Nucleus accumbens (tissue), 56 donors: ENCODE data around the gene HAPLN3.
"Not testable (repeated sequence)": the region's sequence is repeated elsewhere in the genome, so short reads cannot be mapped to it uniquely, and the experiment has no call there.

ENCODE experiments used
- DNase-seq, 56 donors: peaks; one replicate each; lab custom pipeline; 2025; lab: John Stamatoyannopoulos, UW

The HAPLN3 gene

GRCh38 chr15:88894819-88895767, at the start of gene HAPLN3:
HAPLN3 (minus strand) TSS chr15:88895544; CDS start chr15:88887298, 8,246 bp downstream.
- DNase-seq = no peak

GRCh38 chr15:88940110-88940675, 44.8 kb upstream of the HAPLN3 start:
- no peak for DNase-seq

- no peak for DNase-seq
Observed at GRCh38 chr15:88939486-88939806, 44.1 kb upstream of the HAPLN3 start.

GRCh38 chr15:88938802-88939485, 43.6 kb upstream of the HAPLN3 start:
- DNase-seq = no peak

GRCh38 chr15:88934449-88934848, 39.1 kb upstream of the HAPLN3 start:
- not testable (repeated sequence) for DNase-seq

GRCh38 chr15:88932875-88933330, 37.6 kb upstream of the HAPLN3 start:
- DNase-seq = no peak

- DNase-seq = peak in 44 of 56 donors; percentile 15 to 84 (median 60)
Observed at GRCh38 chr15:88932271-88932874, 37.0 kb upstream of the HAPLN3 start.

- no peak for DNase-seq
Observed at GRCh38 chr15:88930579-88930978, 35.2 kb upstream of the HAPLN3 start.

GRCh38 chr15:88929358-88930098, 34.2 kb upstream of the HAPLN3 start:
- not testable (repeated sequence) for DNase-seq

- not testable (repeated sequence) for DNase-seq
Observed at GRCh38 chr15:88928192-88928591, 32.8 kb upstream of the HAPLN3 start.

- not testable (repeated sequence) for DNase-seq
Observed at GRCh38 chr15:88925648-88926047, 30.3 kb upstream of the HAPLN3 start.

GRCh38 chr15:88920892-88921435, 25.6 kb upstream of the HAPLN3 start:
- DNase-seq = peak in 5 of 56 donors; percentile 17 to 43 (median 19)

GRCh38 chr15:88920186-88920891, 25.0 kb upstream of the HAPLN3 start:
- DNase-seq = peak in 3 of 56 donors; percentile 15 to 34 (median 19)

GRCh38 chr15:88918738-88919137, 23.4 kb upstream of the HAPLN3 start:
- DNase-seq = no peak

- no peak for DNase-seq
Observed at GRCh38 chr15:88917760-88918159, 22.4 kb upstream of the HAPLN3 start.

- DNase-seq = no peak
Observed at GRCh38 chr15:88915354-88915753, 20.0 kb upstream of the HAPLN3 start.

- no peak for DNase-seq
Observed at GRCh38 chr15:88913850-88914169, 18.5 kb upstream of the HAPLN3 start.

- peak in 46 of 56 donors; percentile 13 to 80 (median 60) for DNase-seq
Observed at GRCh38 chr15:88913017-88913849, 17.9 kb upstream of the HAPLN3 start, which contains the start of gene MFGE8. MFGE8 (minus strand) TSS chr15:88913379; CDS start chr15:88913319, 60 bp downstream.
